ENCODE results near the gene CLCN6.

CLCN6 gene

DNA sequence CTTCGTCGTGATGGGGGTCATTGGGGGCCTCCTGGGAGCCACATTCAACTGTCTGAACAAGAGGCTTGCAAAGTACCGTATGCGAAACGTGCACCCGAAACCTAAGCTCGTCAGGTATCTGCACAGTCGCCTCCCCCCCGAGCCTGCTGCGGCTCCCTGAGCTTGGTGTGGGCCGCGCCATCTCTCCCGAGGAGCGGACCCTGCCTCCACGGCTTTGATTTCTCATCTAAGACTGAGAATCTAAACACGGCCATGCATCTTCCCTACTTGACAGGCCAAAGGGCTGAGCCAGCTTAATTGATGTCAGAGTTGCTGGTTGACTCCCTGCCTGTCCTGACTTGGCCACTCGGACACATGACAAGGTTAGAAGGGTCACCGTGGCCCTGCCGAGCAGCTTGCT, 22.5 kb downstream of the CLCN6 start:
- Histone ChIP-seq H3K4me3 (replicated peaks; ENCODE audit: insufficient read depth, low read length) (no peak overlapping the region), H3K27me3 (ENCODE audit: insufficient read depth, poor library complexity, severe bottlenecking) (no peaks in the 10 kb centered on the region), H3K27ac (replicated peaks) (no peak overlapping the region)
- DNase-seq (ENCODE audit: low read depth in 1 of 2, low spot score in 1 of 2): no peak
- TF ChIP-seq SPI1 (IDR thresholded peaks at IDR 0.05; ENCODE audit: borderline replicate concordance, low read depth) (no peak), GABPA (IDR thresholded peaks at IDR 0.05; ENCODE audit: low read depth) (no peak), POLR2AphosphoS5 (IDR thresholded peaks at IDR 0.05; ENCODE audit: low read depth) (no peak)
- TF ChIP-seq, protein P1, sequence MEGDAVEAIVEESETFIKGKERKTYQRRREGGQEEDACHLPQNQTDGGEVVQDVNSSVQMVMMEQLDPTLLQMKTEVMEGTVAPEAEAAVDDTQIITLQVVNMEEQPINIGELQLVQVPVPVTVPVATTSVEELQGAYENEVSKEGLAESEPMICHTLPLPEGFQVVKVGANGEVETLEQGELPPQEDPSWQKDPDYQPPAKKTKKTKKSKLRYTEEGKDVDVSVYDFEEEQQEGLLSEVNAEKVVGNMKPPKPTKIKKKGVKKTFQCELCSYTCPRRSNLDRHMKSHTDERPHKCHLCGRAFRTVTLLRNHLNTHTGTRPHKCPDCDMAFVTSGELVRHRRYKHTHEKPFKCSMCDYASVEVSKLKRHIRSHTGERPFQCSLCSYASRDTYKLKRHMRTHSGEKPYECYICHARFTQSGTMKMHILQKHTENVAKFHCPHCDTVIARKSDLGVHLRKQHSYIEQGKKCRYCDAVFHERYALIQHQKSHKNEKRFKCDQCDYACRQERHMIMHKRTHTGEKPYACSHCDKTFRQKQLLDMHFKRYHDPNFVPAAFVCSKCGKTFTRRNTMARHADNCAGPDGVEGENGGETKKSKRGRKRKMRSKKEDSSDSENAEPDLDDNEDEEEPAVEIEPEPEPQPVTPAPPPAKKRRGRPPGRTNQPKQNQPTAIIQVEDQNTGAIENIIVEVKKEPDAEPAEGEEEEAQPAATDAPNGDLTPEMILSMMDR (IDR thresholded peaks at IDR 0.05; ENCODE audit: insufficient read depth, low read length): no peak
- TF ChIP-seq, protein P2, sequence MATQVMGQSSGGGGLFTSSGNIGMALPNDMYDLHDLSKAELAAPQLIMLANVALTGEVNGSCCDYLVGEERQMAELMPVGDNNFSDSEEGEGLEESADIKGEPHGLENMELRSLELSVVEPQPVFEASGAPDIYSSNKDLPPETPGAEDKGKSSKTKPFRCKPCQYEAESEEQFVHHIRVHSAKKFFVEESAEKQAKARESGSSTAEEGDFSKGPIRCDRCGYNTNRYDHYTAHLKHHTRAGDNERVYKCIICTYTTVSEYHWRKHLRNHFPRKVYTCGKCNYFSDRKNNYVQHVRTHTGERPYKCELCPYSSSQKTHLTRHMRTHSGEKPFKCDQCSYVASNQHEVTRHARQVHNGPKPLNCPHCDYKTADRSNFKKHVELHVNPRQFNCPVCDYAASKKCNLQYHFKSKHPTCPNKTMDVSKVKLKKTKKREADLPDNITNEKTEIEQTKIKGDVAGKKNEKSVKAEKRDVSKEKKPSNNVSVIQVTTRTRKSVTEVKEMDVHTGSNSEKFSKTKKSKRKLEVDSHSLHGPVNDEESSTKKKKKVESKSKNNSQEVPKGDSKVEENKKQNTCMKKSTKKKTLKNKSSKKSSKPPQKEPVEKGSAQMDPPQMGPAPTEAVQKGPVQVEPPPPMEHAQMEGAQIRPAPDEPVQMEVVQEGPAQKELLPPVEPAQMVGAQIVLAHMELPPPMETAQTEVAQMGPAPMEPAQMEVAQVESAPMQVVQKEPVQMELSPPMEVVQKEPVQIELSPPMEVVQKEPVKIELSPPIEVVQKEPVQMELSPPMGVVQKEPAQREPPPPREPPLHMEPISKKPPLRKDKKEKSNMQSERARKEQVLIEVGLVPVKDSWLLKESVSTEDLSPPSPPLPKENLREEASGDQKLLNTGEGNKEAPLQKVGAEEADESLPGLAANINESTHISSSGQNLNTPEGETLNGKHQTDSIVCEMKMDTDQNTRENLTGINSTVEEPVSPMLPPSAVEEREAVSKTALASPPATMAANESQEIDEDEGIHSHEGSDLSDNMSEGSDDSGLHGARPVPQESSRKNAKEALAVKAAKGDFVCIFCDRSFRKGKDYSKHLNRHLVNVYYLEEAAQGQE (IDR thresholded peaks at IDR 0.05; ENCODE audit: insufficient replicate concordance, low read depth): no peak

DNA sequence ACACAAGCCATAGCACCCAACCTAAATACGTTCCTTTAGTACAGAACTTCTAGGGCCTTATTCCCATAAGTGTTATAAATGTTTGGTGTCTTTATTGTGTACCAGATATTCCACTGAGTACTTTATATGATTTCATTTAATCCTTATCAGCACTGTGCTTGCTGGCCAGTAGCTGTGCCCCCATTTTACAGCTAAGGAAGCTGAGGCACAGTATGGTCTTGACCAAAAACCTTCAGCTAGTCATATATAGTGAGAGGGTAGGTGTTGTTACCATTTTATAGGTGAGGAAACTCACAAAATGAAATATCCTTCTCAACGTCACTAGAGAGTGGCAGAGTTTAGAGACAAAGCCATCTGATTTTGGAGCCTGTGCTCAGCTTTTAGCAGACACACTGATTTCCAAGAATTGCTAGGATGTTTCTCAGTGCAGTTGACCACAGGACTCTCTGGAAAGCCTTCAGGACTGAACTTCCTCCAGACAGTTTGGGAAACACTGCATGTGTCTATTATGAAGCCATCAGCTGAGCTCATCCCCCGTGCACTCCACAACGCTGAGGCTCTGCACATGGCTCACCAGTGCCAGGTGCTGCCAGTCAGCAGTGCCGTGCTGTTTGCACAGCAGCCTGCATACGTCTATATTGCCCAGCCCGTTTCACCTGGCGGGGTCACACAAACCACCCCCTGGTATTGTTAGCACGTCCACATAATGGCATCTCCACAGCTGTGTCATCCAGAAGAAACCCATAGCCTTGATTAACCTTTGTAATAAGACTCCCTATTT, 26.1 kb downstream of the CLCN6 start:
- H3K27ac ChIP-seq (replicated peaks): no peak overlapping the region
- no peaks in the 10 kb centered on the region for H3K27me3 ChIP-seq (ENCODE audit: insufficient read depth, poor library complexity, severe bottlenecking)
- DNase-seq (ENCODE audit: low read depth in 1 of 2, low spot score in 1 of 2): no peak
- no peak overlapping the region for H3K4me3 ChIP-seq (replicated peaks; ENCODE audit: insufficient read depth, low read length)
- TF ChIP-seq GABPA (IDR thresholded peaks at IDR 0.05; ENCODE audit: low read depth) (no peak), SPI1 (IDR thresholded peaks at IDR 0.05; ENCODE audit: borderline replicate concordance, low read depth) (no peak), POLR2AphosphoS5 (IDR thresholded peaks at IDR 0.05; ENCODE audit: low read depth) (no peak)
- TF ChIP-seq, protein P2 (IDR thresholded peaks at IDR 0.05; ENCODE audit: insufficient replicate concordance, low read depth): no peak
- TF ChIP-seq, protein P1 (IDR thresholded peaks at IDR 0.05; ENCODE audit: insufficient read depth, low read length): no peak

- no peak overlapping the region for H3K4me3 ChIP-seq (replicated peaks; ENCODE audit: insufficient read depth, low read length)
- no peak for DNase-seq (ENCODE audit: low read depth in 1 of 2, low spot score in 1 of 2)
- H3K27ac ChIP-seq (replicated peaks): no peak overlapping the region
- no peaks in the 10 kb centered on the region for H3K27me3 ChIP-seq (ENCODE audit: insufficient read depth, poor library complexity, severe bottlenecking)
- TF ChIP-seq POLR2AphosphoS5 (IDR thresholded peaks at IDR 0.05; ENCODE audit: low read depth) (no peak), SPI1 (IDR thresholded peaks at IDR 0.05; ENCODE audit: borderline replicate concordance, low read depth) (no peak), GABPA (IDR thresholded peaks at IDR 0.05; ENCODE audit: low read depth) (no peak)
- TF ChIP-seq, protein P2 (IDR thresholded peaks at IDR 0.05; ENCODE audit: insufficient replicate concordance, low read depth): no peak
- TF ChIP-seq, protein P1 (IDR thresholded peaks at IDR 0.05; ENCODE audit: insufficient read depth, low read length): no peak
Observed at GRCh38 chr1:11833497-11833896, 27.5 kb downstream of the CLCN6 start.

Data from HL-60 (cell line).